Measurements from ENCODE around the gene CUBN. TPM values are rescaled to one million over a fixed set of nuclear protein-coding genes. Genes with fewer than 3 reads are reported as not detected.
A peak's percentile ranks its signal among the peaks of the same experiment; 100 is the strongest.

The CUBN gene
- total RNA-seq, 3 donors from 2014 or later: 0.31 to 1.9 (median 0.38) TPM

DNA sequence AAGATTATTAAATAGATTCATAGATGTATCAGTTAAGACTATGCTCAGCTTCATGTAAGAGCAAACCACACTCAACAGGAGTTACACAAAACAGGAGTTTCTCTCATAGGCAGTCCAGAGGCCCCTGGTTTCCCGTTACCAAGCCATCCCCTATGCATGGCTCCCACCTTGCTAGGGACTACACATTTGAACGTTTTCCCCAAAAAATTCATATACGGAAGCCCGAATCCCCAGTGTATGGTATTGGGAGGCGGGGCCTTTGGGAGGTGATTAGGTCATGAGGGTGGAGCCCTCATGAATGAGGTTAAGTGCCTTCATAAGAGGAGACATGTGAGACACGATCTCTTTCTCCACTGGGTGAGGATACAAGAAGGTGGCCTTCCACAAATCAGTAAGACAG lies 341.5 kb downstream of the CUBN start:
- Histone ChIP-seq H3K4me3 (no peak overlapping the region), H3K9me3 (no peaks in the 10 kb centered on the region), H3K4me1 (ENCODE audit: low read depth) (no peaks in the 10 kb centered on the region), H3K36me3 (ENCODE audit: low read depth) (no peaks in the 10 kb centered on the region)
- TF ChIP-seq, protein P1, sequence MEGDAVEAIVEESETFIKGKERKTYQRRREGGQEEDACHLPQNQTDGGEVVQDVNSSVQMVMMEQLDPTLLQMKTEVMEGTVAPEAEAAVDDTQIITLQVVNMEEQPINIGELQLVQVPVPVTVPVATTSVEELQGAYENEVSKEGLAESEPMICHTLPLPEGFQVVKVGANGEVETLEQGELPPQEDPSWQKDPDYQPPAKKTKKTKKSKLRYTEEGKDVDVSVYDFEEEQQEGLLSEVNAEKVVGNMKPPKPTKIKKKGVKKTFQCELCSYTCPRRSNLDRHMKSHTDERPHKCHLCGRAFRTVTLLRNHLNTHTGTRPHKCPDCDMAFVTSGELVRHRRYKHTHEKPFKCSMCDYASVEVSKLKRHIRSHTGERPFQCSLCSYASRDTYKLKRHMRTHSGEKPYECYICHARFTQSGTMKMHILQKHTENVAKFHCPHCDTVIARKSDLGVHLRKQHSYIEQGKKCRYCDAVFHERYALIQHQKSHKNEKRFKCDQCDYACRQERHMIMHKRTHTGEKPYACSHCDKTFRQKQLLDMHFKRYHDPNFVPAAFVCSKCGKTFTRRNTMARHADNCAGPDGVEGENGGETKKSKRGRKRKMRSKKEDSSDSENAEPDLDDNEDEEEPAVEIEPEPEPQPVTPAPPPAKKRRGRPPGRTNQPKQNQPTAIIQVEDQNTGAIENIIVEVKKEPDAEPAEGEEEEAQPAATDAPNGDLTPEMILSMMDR (IDR thresholded peaks at IDR 0.05): no peak
- intact Hi-C loops (cut with DNase I, micrococcal nuclease): no loop called here
- DNase-seq (no peak), ATAC-seq (no peak)

DNA sequence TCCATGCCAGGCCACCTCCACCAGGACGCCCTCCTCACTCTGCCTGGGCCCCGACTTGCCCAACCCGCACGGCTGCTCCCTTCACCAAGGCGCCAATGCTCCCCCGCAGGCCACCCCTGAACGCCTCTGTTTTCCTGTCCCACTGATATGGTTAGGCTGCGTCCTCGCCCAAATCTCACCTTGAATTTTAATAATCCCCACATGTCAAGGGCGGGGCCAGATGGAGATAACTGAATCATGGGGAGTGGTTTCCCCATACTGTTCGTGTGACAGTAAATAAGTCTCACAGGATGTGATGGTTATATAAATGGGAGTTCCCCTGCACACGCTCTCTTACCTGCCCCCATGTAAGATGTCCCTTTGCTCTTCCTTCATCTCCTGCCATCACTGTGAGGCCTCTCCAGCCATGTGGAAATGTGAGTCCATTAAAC lies 342.2 kb downstream of the CUBN start:
- peak; percentile 78 for ATAC-seq
- Histone ChIP-seq H3K9me3 (no peaks in the 10 kb centered on the region), H3K4me3 (no peak overlapping the region), H3K4me1 (ENCODE audit: low read depth) (no peaks in the 10 kb centered on the region), H3K36me3 (ENCODE audit: low read depth) (no peaks in the 10 kb centered on the region)
- no peak for DNase-seq
- intact Hi-C loops (cut with DNase I, micrococcal nuclease): no loop called here
- TF ChIP-seq, protein P1 (IDR thresholded peaks at IDR 0.05): no peak

DNA sequence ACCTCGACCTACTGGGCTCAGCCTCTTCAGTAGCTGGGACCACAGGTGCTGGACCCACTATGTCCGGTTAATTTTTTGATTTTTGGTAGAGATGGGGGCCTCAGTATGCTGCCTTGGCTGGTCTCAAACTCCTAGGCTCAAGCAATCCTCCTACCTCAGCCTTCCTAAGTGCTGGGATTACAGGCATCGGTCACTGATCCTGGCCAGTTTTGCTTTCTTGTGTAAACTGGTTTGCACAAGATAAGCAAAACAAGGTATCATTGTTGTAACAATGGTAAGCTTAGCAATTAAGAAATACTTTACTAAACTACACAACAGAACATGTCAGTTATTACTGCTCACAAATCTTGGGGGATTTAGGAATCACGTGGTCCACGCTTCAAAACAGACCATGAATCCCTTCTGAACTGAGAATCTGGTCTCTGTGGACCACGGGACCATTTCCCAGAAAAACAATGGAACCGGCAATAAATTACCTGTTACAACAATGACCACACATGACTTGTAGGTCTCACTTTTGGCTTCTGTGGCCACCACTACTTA lies 349.2 kb downstream of the CUBN start:
- Histone ChIP-seq H3K4me1 (ENCODE audit: low read depth) (peaks cover 3% of the 10 kb centered on the region), H3K36me3 (ENCODE audit: low read depth) (no peaks in the 10 kb centered on the region), H3K4me3 (no peak overlapping the region), H3K9me3 (no peaks in the 10 kb centered on the region)
- TF ChIP-seq, protein P1 (IDR thresholded peaks at IDR 0.05): no peak
- DNase-seq: no peak
- no peak for ATAC-seq
- intact Hi-C loops (cut with DNase I, micrococcal nuclease): no loop called here

DNA sequence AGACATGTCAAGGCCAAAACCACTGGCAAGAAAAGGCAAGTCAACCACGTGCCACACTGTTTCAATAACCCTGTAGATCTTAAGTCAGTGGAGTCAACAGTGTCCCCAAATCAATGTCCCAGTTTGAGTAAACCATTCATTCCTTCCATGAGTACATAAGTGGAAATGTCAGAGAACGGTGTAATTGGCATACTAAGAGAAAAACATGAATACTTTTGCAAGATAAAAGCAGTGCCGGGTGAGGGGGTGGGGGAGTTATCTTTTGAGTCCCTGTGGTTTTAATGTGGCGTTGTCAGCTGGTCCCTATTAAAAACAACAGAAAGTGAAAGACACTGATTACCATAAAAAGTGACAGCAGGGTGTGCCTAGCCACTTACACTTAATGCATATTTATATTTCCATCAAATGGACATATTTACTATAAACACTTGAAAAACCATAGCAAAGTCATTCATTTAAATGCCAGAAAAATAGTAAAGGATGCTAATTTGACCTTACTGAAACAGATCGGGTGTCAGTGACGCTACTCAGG lies 350.2 kb downstream of the CUBN start:
- intact Hi-C loops (cut with DNase I, micrococcal nuclease): loop anchor here (5.0 to 10.0 kb wide), 2 partner anchors 875 to 877 kb away; no protein-coding TSS in a partner anchor
- DNase-seq: no peak
- Histone ChIP-seq H3K36me3 (ENCODE audit: low read depth) (no peaks in the 10 kb centered on the region), H3K4me3 (no peak overlapping the region), H3K9me3 (no peaks in the 10 kb centered on the region), H3K4me1 (ENCODE audit: low read depth) (peaks cover 3% of the 10 kb centered on the region)
- TF ChIP-seq, protein P1 (IDR thresholded peaks at IDR 0.05): no peak
- no peak for ATAC-seq

DNA sequence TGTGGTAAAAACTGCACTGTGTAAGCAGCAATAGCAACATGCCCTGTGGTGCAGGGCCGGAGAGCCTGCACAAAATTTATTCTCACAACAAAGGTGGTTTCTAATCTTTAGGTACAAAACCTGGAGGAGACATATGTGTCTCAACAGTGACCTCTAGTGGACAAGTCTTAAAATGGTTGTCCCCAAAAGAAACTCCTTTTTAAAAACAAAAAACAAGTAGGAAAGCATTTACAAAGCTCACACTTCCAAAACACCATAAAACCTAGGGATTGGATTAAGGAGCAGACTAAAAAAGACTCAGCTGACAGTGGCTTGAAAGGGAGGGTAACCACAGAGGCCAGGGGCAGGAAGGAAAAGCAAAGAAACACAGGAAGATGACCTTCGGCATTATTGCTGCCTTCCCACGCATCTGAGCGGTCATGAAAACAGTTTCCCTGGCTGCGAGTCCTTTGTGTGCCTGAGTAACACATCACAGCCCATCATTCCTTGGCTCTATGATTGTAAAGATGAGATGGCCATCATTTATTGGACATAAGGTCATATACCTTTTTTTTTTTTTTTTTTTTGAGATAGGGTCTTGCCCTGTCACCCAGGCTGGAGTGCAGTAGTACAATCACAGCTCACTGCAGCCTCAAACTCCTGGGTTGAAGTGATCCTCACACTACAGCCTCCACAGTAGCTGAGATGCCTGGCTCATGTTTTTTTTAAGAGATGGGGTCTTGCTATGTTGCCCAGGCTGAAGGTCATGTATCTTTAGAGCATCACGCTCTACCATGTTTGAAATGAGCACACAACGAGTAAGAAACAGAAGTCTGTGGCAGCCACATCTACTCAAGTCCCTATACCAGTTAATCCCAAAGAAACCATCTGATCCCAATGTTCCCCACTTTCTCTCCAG lies 351.9 kb downstream of the CUBN start:
- peak; percentile 88 for ATAC-seq
- H3K36me3 ChIP-seq (ENCODE audit: low read depth): no peaks in the 10 kb centered on the region
- peak in 1 of 3 donors; percentile 20 for DNase-seq
- TF ChIP-seq, protein P1 (IDR thresholded peaks at IDR 0.05): peak; percentile 38
- no peak overlapping the region for H3K4me3 ChIP-seq
- no peaks in the 10 kb centered on the region for H3K9me3 ChIP-seq
- intact Hi-C loops (cut with DNase I, micrococcal nuclease): loop anchor here (5.0 to 10.0 kb wide), 2 partner anchors 873 to 875 kb away; no protein-coding TSS in a partner anchor
- peaks cover 3% of the 10 kb centered on the region for H3K4me1 ChIP-seq (ENCODE audit: low read depth)

All from mucosa of descending colon (tissue), 3 donors.